ENCODE data around the gene FRMD5. TPM values are rescaled to one million over a fixed set of nuclear protein-coding genes. Genes with fewer than 3 reads are reported as not detected.

Gene FRMD5
- total RNA-seq, 1 donor from 2014 or later, result 3.0 TPM

- DNase-seq (ENCODE audit: low read depth), result no peak
- no peak for TF ChIP-seq CTCF (conservative IDR thresholded peaks at IDR 0.05; ENCODE audit: low read depth, low read length)
- no peak overlapping the region for H3K4me3 ChIP-seq (ENCODE audit: low read depth, low read length)
These were observed 293.6 kb downstream of the FRMD5 start for GRCh38 chr15:43901495-43901894.

GRCh38 chr15:43900996-43901395 is 294.1 kb downstream of the FRMD5 start:
- no peak overlapping the region for H3K4me3 ChIP-seq (ENCODE audit: low read depth, low read length)
- TF ChIP-seq CTCF (conservative IDR thresholded peaks at IDR 0.05; ENCODE audit: low read depth, low read length), result no peak

GRCh38 chr15:43899928-43900327 is 295.1 kb downstream of the FRMD5 start:
- no peak overlapping the region for H3K4me3 ChIP-seq (ENCODE audit: low read depth, low read length)
- no peak for DNase-seq (ENCODE audit: low read depth)
- no peak for TF ChIP-seq CTCF (conservative IDR thresholded peaks at IDR 0.05; ENCODE audit: low read depth, low read length)

More at GRCh38 chr15:43900996-43901395, 294.1 kb downstream of the FRMD5 start:
- DNase-seq (ENCODE audit: low read depth), result no peak

GRCh38 chr15:43898891-43899290 is 296.2 kb downstream of the FRMD5 start:
- no peak for DNase-seq (ENCODE audit: low read depth)
- TF ChIP-seq CTCF (conservative IDR thresholded peaks at IDR 0.05; ENCODE audit: low read depth, low read length), result no peak
- H3K4me3 ChIP-seq (ENCODE audit: low read depth, low read length), result no peak overlapping the region

- no peak overlapping the region for H3K4me3 ChIP-seq (ENCODE audit: low read depth, low read length)
- no peak for TF ChIP-seq CTCF (conservative IDR thresholded peaks at IDR 0.05; ENCODE audit: low read depth, low read length)
- no peak for DNase-seq (ENCODE audit: low read depth)
These were observed 298.5 kb downstream of the FRMD5 start for GRCh38 chr15:43896543-43896942.

- H3K4me3 ChIP-seq (ENCODE audit: low read depth, low read length), result no peak overlapping the region
- no peak for DNase-seq (ENCODE audit: low read depth)
- TF ChIP-seq CTCF (conservative IDR thresholded peaks at IDR 0.05; ENCODE audit: low read depth, low read length), result no peak
These were observed 299.5 kb downstream of the FRMD5 start for GRCh38 chr15:43895586-43895985.

- DNase-seq (ENCODE audit: low read depth), result no peak
- no peak overlapping the region for H3K4me3 ChIP-seq (ENCODE audit: low read depth, low read length)
- TF ChIP-seq CTCF (conservative IDR thresholded peaks at IDR 0.05; ENCODE audit: low read depth, low read length), result no peak
These were observed 301.1 kb downstream of the FRMD5 start for GRCh38 chr15:43893956-43894355.
